Effector CD8-positive, alpha-beta T cell (primary cell): Measurements from ENCODE around the gene DYNC1LI1.

Experiments
- DNase-seq: peaks from one replicate; lab custom pipeline; 2025; lab: John Stamatoyannopoulos, UW

The DYNC1LI1 gene

DNA sequence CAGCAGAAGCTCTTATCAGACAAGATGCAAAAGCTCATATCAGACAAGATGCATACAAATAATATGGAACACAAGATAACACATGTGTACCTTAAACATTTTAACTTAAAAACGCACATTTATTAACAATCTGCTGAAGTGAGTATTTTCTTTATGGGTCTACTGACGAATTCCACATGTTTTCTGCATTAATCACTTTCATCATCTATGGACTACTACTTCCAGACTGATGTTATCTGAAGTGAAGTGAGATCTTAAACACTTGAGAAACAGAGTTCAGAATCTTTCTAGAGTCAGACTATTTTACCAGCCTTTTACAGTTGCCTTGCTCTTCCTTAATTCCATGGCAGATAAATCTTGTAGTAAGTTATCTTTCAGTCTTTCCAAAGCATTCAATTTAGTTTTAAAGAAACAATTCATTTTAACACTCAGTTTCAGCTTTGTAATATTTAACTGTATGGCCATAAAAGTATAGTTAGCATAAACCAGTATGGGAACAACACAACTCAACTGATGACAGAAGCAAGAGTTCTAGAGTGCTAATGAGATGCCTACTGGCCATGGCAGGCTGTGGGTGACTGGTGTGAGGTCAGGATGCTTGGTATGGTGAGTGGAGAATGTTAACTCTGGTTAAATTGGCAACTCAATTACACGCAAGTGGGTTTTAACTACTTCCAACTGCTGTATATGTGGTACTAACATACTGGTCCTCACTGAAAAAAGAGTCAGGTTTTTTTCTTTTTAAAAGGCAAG lies 77.8 kb downstream of the DYNC1LI1 start:
- DNase-seq = no peak

DNA sequence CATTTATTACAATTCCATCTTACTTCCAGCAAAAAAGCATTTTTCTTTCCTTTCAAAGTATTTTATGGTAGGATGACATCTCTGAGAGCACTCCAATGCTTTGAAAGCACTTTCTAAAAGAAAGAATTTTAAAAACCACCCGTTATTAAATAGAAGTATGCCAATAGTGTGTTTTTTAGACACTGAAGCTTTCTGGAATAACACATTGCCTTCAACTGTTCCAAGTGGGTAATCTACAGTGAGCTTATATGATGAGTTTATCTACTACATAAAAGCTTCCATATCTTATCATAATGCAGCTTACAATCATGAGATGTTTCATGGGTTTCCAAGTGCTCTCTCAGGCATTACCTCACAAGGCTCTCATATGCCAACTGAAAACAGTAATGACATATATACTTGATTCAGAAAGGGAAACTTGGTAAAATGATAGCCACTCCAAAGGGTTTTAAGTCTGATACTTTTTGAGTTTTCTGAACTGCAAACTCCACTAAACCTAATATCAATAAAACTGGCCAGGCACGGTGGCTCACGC lies 82.1 kb downstream of the DYNC1LI1 start:
- no peak for DNase-seq

GRCh38 chr3:32487781-32488473 lies 82.7 kb downstream of the DYNC1LI1 start:
- no peak for DNase-seq

DNA sequence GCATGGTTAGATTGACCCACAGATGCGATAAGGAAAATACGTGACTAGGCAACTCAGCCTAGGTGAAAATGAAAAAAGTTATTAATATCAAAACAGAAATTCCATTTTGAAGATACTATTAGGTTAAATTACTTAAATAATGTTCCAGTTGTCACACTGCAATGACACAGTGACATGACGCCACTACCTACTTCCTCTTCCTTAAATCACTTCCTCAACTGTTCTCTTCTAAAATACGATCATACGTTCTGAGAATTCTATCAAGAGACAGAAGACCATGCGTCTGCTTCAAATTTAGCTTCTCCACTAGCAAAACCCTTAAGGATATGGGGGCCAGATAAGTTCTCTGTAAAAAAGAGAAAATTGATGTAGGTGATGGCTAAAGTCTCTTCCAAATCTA lies 86.2 kb downstream of the DYNC1LI1 start:
- no peak for DNase-seq

DNA sequence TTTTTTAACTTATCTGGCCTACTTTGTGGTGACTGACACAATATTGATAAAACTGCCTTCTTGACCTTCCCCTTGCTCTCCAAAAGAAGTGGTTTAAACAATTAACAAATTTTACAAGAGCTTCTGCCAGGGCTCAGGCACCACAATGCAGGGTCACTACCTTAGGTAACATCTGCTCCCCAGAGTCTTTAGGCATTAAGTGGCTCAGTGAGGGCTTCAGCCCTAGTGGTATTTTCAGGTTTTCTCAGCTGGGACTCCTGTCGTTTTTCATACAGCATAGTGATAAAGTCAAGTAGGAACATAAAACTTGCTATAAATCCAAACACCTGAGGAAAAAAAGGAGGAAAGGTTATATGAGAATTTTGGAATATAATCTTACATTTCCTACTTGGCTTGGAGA lies 86.9 kb downstream of the DYNC1LI1 start:
- no peak for DNase-seq

GRCh38 chr3:32482693-32483092 lies 88.0 kb downstream of the DYNC1LI1 start:
- no peak for DNase-seq

- DNase-seq = no peak
These were observed 88.6 kb downstream of the DYNC1LI1 start for GRCh38 chr3:32481791-32482631.

- no peak for DNase-seq
These were observed 90.1 kb downstream of the DYNC1LI1 start for GRCh38 chr3:32480604-32481003.
